GF-D8 (cell line): ENCODE results near the gene SLC15A4.

Source experiments
- DNase-seq: peaks from one replicate; lab custom pipeline; 2025; lab: John Stamatoyannopoulos, UW

The SLC15A4 gene

GRCh38 chr12:128754275-128754674 is 69.5 kb downstream of the SLC15A4 start:
- no peak for DNase-seq

DNA sequence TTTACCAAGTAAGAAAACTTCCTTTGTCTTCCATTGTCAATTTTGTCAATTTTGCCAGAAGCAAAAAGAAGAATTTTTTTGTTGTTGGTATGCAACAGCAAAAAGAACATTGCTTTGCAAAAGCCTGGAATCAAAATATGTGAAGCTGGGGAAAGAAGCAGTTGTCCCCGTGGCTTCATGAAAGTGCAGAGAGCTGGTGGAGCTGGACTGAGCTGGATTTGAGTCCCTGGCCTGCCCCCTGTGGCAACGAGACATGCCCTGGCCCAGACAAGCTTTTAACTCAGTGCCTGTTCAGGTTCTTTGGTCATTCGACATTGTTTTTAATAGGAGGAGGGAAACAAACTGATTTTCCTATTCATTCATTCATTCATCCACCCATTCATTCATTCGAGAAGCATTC is 70.3 kb downstream of the SLC15A4 start:
- DNase-seq: no peak

- DNase-seq: no peak
Observed at GRCh38 chr12:128752386-128752785, 71.4 kb downstream of the SLC15A4 start.

- DNase-seq: no peak
Observed at GRCh38 chr12:128747441-128747840, 76.3 kb downstream of the SLC15A4 start.

DNA sequence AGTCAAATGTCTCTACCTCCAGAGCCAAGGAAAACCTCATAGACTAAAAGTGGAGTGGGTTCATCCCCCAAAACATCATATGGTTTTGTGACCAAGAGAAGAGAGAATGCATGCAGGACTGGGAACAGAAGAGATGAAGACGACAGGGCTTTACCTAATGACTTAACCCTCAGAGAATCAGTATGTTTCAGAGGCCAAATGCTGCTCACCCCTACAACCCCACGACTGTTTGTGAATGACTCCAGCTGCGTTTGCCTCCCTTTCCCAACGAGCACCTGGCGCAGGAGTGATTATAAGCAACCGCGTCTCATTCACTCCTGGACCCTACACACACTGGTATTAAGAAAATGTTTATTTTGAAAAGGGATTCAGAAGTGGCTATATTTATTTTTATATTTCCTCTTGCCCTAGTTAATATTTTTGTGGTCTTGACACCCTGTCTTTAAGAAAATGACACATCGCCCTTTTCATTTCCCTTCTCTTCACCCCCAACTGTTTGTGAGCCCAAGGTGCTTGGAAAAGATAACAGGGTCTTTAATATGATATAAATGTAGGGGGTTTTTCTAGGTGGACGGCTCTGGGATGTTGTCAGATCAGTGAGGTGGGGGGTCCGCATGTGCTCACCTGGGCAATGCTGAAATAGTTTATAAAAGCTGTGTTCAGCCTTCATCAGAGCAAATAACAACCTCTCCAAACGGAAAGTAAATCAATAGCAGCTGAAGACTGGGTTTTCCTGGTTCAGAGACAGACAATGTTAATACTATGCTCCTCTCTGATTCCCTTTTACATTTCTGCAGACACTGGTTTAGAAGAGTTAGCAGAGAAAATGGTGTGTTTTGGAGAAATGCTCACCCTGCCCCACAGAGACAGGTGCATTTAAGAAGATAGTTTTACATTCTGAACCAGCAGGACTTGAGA is 77.7 kb downstream of the SLC15A4 start:
- DNase-seq: no peak

DNA sequence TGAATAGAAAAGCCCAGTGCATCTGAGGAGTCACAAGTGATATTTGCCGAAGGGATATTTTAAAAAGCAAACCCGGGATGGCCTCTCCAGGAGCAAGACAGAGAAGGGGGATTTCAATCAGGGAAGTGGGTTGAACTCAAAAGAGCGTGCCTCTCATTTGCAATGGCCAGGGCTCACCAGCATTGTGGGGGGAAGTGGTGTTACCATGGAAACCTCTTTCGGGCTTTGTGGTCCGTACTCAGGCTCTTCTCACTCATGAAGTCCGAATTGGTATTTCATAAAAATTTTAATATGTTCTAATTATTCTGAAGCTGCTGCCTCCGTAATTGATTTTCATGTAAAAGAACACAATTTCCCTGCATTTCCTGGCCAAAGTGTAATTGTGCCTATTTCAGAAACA is 79.8 kb downstream of the SLC15A4 start:
- DNase-seq: no peak
